Stimulated activated CD4-positive, alpha-beta T cell treated with anti-CD3 and anti-CD28 coated beads, TNF-alpha, amount 100 ng/mL, for 4 hours (primary cell): Measurements from ENCODE around the gene CD209.
A peak's percentile ranks its signal among the peaks of the same experiment; 100 is the strongest.
"Not testable (repeated sequence)": the region's sequence is repeated elsewhere in the genome, so short reads cannot be mapped to it uniquely, and the experiment has no call there.

Experiments used
- DNase-seq, 3 experiments: peaks; one replicate each; pipeline ENCODE4 v3.0.0-alpha.2; 2020; ENCODE audit warnings: low read depth in 3 of 3

The CD209 gene, protein sequence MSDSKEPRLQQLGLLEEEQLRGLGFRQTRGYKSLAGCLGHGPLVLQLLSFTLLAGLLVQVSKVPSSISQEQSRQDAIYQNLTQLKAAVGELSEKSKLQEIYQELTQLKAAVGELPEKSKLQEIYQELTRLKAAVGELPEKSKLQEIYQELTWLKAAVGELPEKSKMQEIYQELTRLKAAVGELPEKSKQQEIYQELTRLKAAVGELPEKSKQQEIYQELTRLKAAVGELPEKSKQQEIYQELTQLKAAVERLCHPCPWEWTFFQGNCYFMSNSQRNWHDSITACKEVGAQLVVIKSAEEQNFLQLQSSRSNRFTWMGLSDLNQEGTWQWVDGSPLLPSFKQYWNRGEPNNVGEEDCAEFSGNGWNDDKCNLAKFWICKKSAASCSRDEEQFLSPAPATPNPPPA

GRCh38 chr19:7746903-7747884 lies at the start of gene CD209:
Gene CD209, minus strand, starts transcription at chr19:7747534. Its CDS starts 23 bp downstream, at chr19:7747511.
- no peak for DNase-seq

GRCh38 chr19:7795555-7796161 lies 48.3 kb upstream of the CD209 start:
- no peak for DNase-seq

DNA sequence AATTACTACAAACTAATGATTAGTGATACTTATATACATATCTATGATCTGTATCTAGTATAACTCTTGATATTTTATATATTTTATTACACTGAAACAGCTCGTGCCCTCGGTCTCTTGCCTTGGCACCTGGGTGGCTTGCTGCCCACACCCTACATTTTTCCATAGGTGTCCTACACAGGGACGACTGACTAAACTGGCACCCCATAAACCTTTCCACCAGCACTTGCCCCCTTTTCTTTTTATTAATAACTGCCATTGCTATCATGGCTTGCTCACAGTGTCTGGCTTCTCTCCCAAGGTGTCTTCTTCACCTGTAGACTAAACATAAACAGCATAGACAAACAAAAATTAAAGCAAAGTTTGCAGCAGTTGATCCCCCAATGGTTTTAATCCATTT lies 46.2 kb upstream of the CD209 start:
- no peak for DNase-seq

- DNase-seq, result not testable (repeated sequence)
Observed at GRCh38 chr19:7792701-7793100, 45.4 kb upstream of the CD209 start.

DNA sequence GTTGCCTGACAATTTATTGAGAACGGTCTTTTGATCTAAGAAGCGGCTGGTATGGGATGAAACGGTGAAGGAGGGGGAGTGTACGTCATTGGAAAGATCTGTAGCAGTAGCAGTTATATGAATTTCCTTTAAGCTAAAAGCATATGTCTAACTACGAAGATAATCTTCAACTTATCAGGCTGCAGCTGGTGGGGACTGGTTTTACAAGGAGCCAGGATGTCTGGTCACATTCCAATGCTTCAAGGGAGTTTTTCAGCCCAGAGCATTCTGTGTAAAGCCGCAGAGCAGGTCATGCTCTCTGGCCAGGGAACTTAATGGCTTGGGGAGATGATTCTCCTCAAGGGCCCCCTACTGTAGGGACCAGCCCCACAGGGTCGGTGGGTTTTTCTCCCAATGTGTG lies 44.9 kb upstream of the CD209 start:
- no peak for DNase-seq

DNA sequence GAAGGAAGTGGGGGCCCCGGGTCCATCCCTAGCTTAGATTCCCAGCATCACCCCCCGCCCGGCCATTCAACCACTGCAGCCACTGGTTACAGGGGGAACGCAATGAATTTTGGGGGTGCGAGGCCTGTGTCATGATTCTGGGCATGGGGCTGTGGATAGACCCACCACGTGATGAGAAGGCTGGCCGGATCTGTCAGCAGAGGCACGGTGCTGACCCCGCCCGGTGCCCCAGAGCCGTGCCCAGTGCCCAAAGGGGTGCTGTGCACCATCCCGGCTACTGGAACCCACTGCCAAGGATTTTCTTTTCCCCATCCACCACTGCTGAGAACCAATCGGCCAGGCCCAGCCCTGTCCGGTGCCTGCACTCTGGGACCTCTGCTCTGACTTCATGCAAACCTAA lies 43.1 kb upstream of the CD209 start:
- DNase-seq, result no peak

DNA sequence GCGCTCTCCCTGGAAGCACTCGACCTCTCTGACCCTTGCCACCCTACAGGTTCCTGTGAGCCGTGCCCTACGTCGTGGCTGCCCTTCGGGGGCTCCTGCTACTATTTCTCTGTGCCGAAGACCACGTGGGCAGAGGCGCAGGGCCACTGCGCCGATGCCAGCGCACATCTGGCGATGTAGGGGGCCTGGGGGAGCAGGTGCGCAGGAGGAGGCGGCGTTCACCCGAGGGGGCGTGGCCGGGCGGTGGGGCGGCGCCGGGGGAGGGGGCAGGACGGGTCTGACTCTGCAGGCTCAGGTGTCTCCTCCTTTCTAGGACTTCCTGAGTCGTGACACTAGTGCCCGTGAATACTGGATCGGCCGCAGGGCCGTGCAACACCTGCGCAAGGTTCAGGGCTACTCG lies 42.1 kb upstream of the CD209 start:
- peak in 2 of 3 experiments; percentile 20 to 28 for DNase-seq

DNA sequence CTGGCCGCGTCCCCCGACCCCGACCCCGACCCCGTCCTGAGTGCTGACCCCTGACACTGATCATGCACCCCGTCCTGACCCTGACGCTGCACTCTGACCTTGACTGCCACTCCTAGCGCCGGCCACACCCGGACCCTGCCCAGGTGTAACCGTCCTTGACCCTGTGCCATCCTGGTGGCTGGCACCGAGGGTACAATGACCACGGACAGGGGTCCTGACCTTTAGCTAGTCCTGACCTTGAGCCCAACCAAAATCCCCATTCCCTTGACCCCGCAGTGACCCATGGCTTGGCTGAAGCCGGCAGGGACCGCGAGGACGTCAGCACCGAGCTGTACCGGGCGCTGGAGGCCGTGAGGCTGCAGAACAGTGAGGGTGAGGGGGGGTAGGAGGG lies 41.6 kb upstream of the CD209 start:
- no peak for DNase-seq

DNA sequence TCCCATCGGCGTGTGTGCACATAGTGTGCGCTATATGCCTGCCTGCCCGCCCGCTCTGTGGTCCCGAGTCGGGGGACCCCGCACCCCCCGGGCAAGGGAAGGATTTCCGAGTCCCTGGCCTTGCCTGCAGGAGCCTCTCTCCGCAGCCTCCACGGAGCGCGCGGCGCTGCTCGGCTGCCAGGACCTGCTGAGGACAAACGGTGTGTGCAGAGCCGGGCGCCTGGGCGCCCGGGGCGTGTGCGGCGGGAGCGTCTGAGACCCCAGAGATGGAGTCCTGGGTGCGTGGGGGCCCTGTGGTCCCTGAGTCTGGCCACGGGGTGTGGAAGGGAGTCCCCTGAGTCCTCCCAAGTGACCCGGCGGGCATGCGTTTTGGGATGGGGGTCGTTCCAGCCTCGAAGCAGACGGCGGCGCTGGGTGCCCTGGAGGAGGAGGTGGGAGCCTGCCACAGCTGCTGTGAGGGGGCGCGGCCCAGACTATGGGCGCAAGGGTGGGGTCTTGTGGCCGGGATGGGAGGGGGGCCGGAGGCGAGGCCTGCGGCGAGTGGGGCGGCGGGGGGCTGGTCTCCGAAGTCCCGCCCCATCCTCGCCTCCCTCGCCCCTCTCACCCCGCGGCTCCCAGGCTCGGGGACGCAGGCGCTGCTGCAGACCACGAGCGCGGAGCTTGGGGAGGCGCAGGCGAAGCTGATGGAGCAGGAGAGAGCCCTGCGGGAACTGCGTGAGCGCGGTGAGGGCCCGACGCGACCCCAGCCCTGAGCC lies 41.0 kb upstream of the CD209 start:
- no peak for DNase-seq

GRCh38 chr19:7787602-7788177 lies 40.4 kb upstream of the CD209 start:
- DNase-seq, result no peak

DNA sequence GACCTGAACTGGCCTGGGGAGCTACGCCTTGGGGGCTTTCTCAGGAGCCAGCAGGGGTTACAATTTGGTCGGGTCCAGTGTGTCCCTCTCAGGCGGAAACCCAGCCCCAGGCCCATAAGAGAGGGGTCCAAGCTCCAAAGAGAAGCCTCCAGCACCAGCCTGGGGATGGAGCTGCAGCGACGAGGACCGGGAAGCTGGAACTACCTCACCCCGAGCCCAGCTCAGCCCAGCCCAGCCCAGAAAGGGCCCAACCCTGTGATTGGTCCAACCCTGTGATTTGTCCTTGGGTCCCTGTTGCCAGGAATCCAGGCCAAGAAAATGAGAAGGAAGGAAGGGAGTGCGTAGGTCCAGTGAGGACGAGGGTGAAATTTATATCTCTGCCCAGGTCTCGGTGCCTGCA lies 39.8 kb upstream of the CD209 start:
- no peak for DNase-seq

GRCh38 chr19:7784856-7785255 lies 37.5 kb upstream of the CD209 start:
- DNase-seq, result no peak

GRCh38 chr19:7783991-7784423 lies 36.7 kb upstream of the CD209 start:
- DNase-seq, result no peak

- no peak for DNase-seq
Observed at GRCh38 chr19:7781157-7781556, 33.8 kb upstream of the CD209 start.

- DNase-seq, result no peak
Observed at GRCh38 chr19:7779631-7780486, 32.5 kb upstream of the CD209 start.

GRCh38 chr19:7778081-7778480 lies 30.7 kb upstream of the CD209 start:
- no peak for DNase-seq

DNA sequence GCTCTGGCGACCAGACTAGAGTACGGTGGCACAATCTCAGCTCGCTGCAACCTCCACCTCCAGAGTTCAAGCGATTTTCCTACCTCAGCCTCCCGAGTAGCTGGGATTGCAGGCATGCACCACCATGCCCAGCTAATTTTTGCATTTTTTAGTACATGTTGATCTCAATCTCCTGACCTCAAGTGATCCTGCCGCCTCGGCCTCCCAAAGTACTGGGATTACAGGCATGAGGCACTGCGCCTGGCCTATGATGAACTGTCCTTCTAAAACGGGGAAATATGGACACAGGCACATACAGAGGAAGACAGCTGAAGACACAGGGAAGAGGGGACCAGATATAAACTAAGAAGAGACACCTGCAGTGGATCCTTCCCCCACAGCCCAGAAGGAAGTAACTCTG lies 28.4 kb upstream of the CD209 start:
- no peak for DNase-seq

DNA sequence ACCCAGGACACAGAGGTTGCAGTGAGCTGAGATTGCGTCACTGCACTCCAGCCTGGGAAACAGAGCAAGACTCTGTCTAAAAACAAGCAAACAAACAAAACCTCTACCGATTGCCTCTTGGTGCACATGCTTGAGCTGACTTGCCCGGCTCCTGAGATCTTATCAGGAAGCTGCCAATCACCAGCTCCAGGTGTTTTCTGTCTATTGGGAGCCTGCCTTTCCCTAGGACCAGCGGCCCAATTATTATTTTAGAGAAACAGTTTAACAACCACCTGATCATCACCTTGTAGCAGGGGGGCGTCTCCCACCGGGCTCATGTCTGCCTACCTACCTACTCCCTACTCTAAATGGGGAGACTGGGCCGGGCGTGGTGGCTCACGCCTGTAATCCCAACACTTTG lies 26.5 kb upstream of the CD209 start:
- DNase-seq, result no peak

GRCh38 chr19:7772752-7773291 lies 25.5 kb upstream of the CD209 start:
- DNase-seq, result no peak

DNA sequence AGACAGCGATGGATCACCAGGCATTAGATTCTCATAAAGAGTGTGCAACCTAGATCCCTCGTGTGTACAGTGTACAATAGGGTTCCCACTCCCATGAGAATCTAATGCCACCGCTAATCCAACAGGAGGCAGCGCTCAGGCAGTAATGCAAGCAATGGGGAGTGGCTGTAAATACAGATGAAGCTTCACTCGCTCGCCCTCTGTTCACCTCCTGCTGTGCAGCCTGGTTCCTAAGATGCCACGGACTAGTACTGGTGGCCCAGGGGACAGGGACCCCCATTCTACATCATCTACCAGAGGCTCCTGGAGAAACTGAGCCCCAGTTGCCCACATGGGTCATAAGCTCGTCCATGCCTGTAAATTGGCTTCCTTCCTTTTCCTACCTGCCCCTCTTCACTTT lies 23.7 kb upstream of the CD209 start:
- DNase-seq, result no peak
